ENCODE data around the gene AGAP1.
A peak's percentile ranks its signal among the peaks of the same experiment; 100 is the strongest.

Gene AGAP1

DNA sequence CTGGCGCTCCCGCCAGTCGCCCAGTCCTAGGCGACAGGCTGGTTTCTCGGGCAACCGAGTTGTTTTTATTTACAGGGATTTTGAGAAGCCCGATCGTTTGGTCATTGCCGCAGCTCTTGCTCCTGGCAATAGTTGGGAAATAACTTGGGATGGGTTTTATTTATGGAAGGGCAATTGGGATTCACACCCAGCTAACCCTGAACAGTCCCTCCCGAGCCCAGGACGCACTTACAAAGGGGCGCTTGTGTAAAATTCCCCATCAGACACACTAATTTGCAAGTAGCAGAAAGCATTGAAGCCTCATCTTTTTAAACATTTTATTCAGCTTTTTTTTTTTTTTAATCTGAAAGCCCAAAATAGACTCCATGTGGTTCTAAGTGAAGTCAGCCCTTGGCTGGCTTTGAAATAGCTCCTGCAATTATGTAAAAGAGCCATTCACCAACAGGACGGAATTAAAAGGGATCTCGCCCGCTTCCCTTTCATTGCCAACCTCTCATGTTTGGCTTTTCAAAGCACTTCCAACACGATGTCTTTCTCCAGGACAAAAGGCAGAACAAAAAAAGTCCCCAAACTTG lies 677.9 kb downstream of the AGAP1 start:
- no peak for DNase-seq

DNA sequence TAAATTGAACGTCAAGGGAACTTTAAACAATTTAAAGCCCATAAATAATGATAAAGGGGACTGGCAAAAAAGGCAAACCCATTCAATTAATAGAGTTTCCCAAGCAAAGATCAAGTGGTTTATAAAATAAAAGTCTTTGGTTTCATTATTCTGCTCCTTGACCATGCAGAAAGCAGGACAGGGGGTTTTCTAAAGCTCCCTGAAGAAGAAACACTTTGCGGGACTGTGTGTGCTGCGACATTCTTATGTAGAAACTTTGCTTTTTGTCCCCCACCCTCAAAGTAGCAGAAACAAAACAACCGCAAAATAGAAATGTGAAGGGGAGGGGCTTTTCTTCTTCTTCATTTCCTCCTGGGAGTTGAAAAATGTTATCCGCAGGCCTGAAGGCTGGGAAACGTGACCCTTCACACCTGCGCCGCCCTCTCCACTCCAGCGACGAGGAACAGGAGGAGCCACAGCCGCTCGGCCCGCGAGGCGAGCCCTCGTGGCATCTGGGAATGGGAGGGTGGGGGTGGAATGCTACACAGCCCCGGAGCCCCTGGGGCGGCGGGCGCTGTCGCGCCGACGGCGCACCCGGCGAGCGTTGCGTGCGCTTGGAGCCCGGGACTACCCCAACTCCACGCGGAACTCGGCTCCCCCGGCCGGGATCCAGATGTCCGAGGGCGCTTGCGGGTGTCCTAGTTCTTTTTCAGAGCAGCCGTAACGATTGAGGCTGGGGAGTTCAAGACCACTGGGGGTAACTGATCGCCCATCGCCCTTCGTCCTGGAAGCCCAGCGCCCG lies 678.6 kb downstream of the AGAP1 start:
- DNase-seq, result no peak

DNA sequence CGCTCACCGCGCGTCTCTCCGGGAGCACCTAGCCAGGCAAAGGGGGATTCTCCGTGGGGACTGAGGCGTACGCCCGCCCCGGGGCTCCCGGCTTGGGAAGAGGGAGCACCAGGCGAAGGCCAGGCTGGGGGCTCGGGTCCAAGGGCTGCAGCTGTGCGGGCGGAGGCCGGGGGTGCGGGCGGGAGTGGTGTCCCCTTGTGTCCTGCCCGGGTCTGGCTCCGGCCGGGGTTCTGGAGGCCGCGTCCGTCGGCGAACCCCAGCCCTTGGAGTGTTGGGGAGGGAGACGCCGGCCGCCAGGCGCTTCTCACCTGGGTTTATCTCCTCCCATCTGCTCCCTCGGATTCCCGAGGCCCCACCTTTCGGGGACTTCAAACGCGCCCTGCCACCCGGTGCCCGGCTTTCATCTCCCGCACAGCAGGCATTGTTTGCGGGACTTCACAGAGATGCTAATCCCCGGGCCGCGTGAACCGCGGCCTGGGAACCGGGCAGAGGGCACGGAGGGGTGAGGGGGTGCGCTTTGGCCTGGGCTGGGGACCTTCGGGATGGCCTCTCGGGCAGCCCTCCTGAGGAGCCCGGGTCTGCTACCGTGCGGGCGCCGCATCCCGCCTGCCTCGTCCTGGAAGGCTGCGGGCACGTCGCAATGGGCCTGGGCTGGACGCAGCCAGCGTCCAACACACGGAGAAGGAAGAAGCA lies 679.3 kb downstream of the AGAP1 start:
- DNase-seq, result no peak

DNA sequence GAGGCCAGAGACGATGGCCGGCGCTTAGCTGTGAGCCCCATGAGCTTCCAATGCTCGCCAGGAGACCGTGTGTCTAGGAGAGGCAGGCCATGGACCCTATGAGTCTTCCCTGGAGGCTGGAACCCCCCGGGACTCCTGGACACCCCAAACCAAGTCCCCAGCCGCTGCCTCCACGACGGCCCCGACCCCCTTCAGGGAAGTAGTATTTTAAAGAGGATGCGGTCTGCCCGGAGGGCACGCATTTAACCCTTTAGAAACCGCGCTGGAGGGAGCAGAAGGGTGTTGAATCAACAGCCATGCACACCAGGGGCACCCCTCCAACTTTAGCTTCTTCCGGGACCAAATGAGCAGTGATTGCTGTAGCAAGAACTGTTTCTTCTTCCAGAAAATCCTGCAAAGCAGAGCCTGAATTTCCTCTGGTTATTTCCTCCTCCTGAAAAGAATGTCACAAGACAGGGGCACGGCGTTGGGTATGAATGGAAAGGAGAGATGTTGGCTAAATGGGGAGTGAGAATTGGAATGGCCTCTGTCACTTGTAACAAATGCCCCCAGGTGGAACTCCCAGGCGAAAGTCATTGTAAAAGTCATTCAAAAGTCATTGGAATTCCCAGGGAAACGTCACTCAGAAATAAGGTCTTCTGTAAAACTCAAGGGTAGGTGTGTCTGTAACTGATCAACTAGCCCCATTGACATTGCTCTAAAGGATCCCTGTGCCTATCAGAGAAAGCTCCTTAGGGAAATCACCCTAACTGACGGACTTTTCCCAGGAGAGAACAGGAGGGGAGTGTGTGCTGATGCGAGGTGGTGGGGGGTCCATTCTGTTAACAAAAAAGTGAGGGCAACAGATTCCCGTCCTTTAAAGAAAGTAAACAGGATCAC lies 680.1 kb downstream of the AGAP1 start:
- DNase-seq, result no peak

DNA sequence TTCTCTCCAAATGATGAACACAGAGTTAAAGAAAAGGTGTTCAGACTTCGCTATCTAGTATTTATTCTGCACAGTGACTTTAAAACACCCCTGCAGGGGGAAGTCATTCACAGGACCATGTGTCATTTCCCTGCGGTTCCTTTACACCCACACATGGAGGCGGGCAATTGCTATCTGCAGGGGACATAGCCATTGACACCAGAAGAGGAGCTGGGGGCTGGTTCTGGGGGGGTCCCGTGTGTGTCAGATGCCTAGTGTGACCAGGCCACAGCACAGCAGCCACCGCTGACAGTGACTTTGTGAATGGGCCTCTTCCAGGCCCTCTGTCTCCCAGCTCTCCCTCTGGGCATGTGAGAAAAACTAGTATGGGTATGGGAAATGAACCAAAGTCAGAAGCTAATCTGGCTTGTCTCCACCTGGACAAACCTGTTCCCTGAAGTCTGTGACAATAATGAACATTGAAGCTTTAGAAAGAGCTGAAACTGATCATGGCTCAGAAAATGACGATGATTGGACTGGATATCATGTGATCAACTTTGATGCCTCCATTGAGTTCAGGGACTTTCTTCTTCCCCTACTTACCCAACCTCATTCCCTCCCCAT lies 681.8 kb downstream of the AGAP1 start:
- DNase-seq, result no peak

DNA sequence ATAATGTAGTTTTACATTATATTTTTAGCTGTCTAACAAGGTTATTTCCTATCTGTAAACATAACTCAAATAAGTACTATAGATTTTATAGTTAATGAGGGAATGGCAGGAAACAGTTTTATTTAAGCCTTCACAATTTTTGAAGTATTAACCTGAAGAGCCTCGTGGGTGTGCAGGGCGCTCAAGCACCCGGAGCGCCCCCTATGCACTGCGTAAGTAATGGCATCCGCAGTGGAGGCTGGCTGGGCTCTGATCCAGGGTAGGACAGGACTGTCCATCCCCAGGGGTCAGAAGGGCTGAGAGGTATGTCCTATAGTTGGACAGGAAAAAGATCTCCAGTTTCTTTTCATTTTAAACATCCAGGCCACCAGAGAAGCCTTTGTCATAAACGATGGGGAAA lies 682.6 kb downstream of the AGAP1 start:
- DNase-seq, result no peak

DNA sequence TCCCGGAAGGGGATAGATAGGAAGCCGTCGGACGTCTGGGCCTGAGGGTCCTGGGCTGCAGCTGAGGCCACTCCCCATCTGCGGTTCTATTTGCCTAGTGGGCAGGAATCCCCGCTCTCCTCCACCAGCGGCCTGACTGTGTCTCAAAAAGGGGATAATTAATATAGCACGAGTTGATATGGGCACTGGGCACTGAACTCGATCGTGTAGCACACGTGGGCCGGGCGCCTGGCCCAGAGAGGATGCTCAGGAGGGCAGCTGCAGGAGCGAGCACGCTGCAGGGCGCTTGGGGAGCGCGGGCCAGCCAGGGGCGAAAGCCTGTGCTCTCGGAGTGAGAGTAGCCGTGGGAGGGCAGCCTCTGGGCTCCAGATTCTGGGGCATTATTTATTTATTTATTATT lies 683.1 kb downstream of the AGAP1 start:
- DNase-seq, result no peak

DNA sequence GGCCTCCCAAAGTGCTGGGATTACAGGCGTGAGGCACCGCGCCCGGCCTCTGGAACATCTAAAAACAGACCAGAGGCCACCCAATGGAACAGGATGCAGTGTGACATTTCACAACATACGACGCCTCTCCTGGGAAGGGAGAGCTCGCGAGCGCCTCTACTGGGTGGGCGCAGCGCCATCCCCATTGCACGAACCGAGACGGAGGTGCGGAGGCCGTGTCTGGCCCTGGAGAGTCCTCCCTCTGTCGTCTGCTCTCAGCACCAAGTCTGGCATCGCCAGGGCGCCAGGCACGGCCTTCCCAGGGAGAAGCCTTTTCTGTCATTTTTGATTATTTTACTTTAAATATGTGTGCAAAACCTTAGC lies 683.7 kb downstream of the AGAP1 start:
- no peak for DNase-seq

DNA sequence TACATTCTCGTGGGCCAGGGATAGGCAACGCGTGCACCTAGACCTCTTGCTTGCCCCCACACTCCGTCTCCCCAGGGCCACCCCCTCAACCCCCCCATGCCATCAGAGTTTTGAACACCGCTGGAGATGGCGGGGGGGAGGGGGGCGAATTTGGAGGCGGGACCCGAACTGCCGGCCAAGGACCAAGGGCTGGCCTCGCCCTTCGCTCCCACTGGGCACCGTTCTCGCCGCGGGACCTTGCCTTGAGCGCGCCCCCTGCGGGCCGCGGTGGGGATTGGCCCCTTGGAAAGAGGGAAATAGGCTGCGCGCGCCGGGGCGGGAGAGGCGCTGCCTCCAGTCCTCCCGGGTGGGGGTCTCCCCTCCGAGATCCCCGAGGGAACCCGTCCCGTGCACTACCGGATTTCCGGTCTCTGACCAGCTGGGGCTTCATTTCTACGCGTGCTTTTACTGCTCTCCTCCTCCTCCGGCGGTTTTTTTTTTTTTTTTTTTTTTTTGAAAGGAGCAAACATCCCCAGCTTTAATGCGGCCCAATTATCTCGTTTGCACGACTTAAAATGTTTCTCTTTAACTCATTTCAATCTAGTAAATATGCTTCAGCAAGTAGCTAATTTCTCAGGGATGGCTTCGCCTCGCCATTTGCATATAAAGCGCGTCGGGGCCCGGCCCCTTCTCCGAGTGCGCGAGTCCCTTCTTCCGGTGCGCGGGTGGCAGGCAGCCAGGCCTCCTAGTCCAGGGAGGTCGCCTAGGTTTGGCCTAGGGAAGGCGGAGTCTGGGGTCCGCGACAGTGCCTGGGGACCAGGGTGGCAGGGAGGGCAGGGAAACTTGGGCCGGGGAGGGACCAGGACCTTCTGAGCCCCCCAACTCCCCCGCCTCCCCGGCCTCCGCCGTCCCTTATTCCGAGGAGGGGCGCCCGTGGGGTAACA lies 684.4 kb downstream of the AGAP1 start:
- no peak for DNase-seq

DNA sequence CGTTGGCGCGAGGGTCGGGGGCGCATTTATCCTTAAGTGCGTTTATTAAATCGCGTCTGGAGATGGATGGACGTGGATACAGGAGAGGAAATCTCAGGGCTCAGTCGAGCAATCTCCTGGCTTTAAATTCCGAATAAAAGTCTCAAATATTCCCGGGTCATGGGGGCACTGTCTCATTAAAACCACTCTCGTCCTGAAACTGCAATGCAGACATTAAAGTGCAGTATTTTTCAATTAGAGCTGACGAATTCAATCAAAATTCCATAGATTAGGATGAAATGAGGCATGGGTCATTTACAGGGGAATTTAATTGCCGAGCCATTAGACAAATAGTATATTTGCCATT lies 685.0 kb downstream of the AGAP1 start:
- no peak for DNase-seq

DNA sequence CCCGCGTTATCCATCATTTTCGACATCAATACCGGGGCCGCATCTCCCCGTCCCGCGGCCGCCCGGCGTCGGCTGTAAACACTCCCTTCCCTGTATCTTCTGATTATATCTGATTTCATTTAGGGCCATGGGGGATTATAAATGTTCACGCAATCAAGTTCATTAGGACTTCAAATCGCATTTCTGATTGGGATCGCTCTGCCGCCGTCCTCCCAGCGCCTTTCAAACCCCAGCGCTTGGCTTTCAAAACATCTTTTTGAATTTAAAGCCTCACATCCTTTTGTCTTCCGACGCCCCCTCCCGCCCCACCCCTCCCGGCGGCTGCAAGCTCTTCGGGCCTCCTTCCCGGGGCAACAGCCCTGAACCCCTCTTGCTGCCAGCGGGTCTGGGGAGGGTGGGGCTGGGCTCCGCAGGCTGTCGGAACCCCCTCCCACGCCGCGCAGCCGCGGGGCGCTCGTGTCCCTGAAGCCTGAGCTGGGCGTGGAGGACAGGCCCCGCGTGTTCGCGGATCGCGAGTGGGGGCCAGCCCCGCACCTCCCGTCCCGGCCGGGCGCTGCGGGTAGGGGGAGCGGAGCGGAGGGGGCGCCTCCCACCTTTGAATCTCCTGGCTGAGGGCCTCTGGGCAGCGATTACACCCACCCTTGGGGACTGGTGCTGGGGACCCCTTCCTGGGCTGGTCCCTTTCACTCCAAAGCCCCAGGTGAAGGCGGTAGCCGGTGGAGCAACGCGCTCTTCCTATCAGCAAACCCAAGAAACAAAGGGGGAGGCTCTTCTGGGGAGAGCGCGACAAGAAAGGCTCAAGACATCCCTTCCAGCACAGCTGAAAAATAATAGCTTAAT lies 685.6 kb downstream of the AGAP1 start:
- DNase-seq, result no peak

DNA sequence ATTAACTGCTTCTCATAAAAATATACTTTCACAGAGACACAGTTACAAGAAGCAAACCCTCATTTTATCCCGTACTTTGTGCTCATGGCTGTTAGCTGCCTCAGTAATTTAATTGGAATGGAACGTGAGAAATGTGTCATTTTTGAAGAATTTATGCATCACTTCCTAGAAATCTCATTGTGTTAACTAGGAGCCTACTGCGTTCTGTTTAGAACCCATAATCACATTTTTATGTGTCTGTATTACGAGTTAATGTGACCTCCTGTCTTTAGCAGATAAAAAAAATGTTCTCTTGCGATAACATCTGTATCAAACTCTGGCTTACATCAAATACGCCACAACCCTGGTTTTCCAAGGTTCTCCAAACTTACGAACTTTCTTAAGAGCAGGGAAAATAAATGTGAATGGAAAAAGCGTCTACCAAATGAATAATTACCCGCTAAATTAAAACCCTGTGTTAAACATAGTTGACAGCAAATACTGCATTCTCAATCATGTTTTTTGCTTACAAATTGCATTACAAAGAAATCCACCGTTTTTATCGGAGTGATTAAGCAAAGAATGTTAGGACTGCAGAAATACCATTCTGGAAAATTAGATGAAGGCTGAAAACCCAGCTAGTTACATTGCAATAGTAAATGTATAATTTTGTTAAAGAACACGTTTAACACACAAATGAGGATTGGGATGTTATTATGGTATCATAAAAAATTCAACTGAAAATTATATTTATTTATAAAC lies 686.4 kb downstream of the AGAP1 start:
- DNase-seq, result no peak

DNA sequence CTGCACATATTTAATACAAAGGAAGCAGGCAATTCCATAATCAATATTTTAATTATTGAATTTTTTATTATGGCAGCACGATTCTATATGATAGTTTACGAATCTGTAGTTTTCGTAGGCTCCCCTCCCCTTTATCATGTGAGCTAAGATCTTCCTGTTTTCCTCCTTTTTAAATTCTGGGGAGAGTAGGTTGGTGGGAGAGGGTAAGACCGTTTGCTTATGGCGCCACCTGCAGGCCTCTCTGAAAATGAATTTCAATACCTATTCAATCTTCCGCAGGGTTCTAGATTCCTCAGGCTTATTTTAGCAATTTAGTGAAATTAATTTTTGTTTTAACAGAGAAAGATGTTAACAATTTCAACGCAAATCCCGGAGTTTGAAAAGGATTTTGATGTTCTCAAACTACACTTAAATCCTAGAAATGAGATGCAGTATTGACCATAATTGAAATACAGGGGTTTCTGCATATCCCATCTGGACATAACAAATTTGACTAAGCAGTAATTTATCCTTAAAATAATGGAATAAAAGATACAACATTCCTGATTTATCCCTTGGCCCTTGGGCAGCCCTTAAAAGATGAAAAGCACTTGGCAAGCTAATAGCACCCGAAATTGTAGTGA lies 687.1 kb downstream of the AGAP1 start:
- DNase-seq, result peak; percentile 58

Data from NCI-H146 (cell line).